ENCODE data around the gene PDCD10.

The PDCD10 gene

DNA sequence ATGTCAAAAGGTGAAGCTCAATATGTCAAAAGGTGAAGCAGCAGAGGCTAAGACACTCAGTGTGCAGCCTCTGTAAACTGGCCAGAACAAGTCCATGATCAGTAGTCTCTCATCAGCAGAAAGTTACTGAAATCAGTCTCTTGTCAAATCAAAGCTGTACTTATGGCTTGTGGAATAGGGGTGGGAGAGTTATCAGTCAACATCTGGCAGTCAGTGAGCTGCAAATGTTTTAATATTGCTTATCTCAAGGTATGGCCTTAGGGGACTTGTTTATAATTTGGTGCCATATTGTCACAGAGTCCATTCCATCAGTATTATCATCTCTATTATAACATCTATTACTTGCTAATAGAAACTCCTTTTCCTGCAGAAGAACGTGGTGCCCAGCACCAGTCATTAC, 66.0 kb downstream of the PDCD10 start:
- H3K4me1 ChIP-seq (ENCODE audit: control insufficient read depth, insufficient read depth, low read length), result no peaks in the 10 kb centered on the region
- no peaks in the 10 kb centered on the region for H3K9me3 ChIP-seq (ENCODE audit: control insufficient read depth, insufficient read depth, low read depth, low read length)
- H3K36me3 ChIP-seq (ENCODE audit: control insufficient read depth in 2 of 2, insufficient read depth in 1 of 2, low read length in 2 of 2), result peaks cover 0 to 7% of the 10 kb centered on the region in 2 experiments; a peak in 1 of 3 replicates
- H3K4me3 ChIP-seq (ENCODE audit: low read depth, low read length), result no peak overlapping the region
- TF ChIP-seq ZNF146 (tag by site-specific recombination; IDR thresholded peaks at IDR 0.05) (no peak), PRDM1 (tag by site-specific recombination; IDR thresholded peaks at IDR 0.05) (no peak), ZNF175 (tag by site-specific recombination; IDR thresholded peaks at IDR 0.05) (no peak), ZNF560 (tag by site-specific recombination; IDR thresholded peaks at IDR 0.05; ENCODE audit: borderline replicate concordance) (no peak), ZBTB17 (tag by site-specific recombination; IDR thresholded peaks at IDR 0.05) (no peak), ZNF571 (tag by site-specific recombination; IDR thresholded peaks at IDR 0.05) (no peak)
- ChIA-PET CTCF (interaction anchor here (0.8 to 1.7 kb wide), 2 partner anchors 15 to 16 kb away, joined by 4 read pairs; no protein-coding TSS in a partner anchor), POLR2A (no interaction called here)
- H3K27ac ChIP-seq (ENCODE audit: extremely low read depth, low read depth, low read length), result no peak overlapping the region

- POLR2A ChIA-PET, result no interaction called here
Measured at GRCh38 chr3:167666563-167666962, 68.1 kb downstream of the PDCD10 start.

GRCh38 chr3:167662919-167663400, 71.7 kb downstream of the PDCD10 start:
- H3K4me1 ChIP-seq (ENCODE audit: control insufficient read depth, insufficient read depth, low read length), result no peaks in the 10 kb centered on the region
- H3K9me3 ChIP-seq (ENCODE audit: control insufficient read depth, insufficient read depth, low read depth, low read length), result no peaks in the 10 kb centered on the region
- POLR2A ChIA-PET, result no interaction called here
- H3K27ac ChIP-seq (ENCODE audit: extremely low read depth, low read depth, low read length), result no peak overlapping the region
- no peaks in the 10 kb centered on the region for H3K36me3 ChIP-seq (ENCODE audit: control insufficient read depth in 2 of 2, insufficient read depth in 1 of 2, low read length in 2 of 2)
- TF ChIP-seq ZNF555 (tag by site-specific recombination; conservative IDR thresholded peaks at IDR 0.05) (no peak), KLF8 (tag by site-specific recombination; IDR thresholded peaks at IDR 0.05) (no peak), ZNF311 (tag by site-specific recombination; IDR thresholded peaks at IDR 0.05; ENCODE audit: borderline replicate concordance) (no peak), SCRT2 (tag by site-specific recombination; IDR thresholded peaks at IDR 0.05) (no peak), KLF9 (tag by site-specific recombination; IDR thresholded peaks at IDR 0.05; ENCODE audit: low read depth) (no peak), ZNF362 (tag by site-specific recombination; IDR thresholded peaks at IDR 0.05) (no peak), ZNF701 (tag by site-specific recombination; IDR thresholded peaks at IDR 0.05) (no peak), ZNF654 (tag by site-specific recombination; IDR thresholded peaks at IDR 0.05; ENCODE audit: low read depth) (no peak), ZNF473 (tag by site-specific recombination; IDR thresholded peaks at IDR 0.05) (no peak), ZBTB17 (tag by site-specific recombination; IDR thresholded peaks at IDR 0.05) (no peak), ZNF600 (tag by site-specific recombination; IDR thresholded peaks at IDR 0.05) (no peak), ZNF747 (tag by site-specific recombination; IDR thresholded peaks at IDR 0.05) (no peak), ZNF626 (tag by site-specific recombination; IDR thresholded peaks at IDR 0.05) (no peak), ZNF174 (tag by site-specific recombination; IDR thresholded peaks at IDR 0.05) (no peak), ZSCAN4 (tag by site-specific recombination; IDR thresholded peaks at IDR 0.05) (no peak), ZEB2 (tag by site-specific recombination; IDR thresholded peaks at IDR 0.05) (no peak), OVOL3 (tag by site-specific recombination; IDR thresholded peaks at IDR 0.05) (no peak), ZNF157 (tag by site-specific recombination; IDR thresholded peaks at IDR 0.05) (no peak), ZNF560 (tag by site-specific recombination; IDR thresholded peaks at IDR 0.05; ENCODE audit: borderline replicate concordance) (no peak)
- TF ChIP-seq, protein P1, sequence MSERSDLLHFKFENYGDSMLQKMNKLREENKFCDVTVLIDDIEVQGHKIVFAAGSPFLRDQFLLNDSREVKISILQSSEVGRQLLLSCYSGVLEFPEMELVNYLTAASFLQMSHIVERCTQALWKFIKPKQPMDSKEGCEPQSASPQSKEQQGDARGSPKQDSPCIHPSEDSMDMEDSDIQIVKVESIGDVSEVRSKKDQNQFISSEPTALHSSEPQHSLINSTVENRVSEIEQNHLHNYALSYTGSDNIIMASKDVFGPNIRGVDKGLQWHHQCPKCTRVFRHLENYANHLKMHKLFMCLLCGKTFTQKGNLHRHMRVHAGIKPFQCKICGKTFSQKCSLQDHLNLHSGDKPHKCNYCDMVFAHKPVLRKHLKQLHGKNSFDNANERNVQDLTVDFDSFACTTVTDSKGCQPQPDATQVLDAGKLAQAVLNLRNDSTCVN (tag by site-specific recombination; optimal IDR thresholded peaks at IDR 0.05), result no peak
- CTCF ChIA-PET, result no interaction called here
- no peak overlapping the region for H3K4me3 ChIP-seq (ENCODE audit: low read depth, low read length)

More at GRCh38 chr3:167666563-167666962, 68.1 kb downstream of the PDCD10 start:
- Histone ChIP-seq H3K27ac (ENCODE audit: extremely low read depth, low read depth, low read length) (no peak overlapping the region), H3K4me1 (ENCODE audit: control insufficient read depth, insufficient read depth, low read length) (no peaks in the 10 kb centered on the region), H3K9me3 (ENCODE audit: control insufficient read depth, insufficient read depth, low read depth, low read length) (no peaks in the 10 kb centered on the region), H3K4me3 (ENCODE audit: low read depth, low read length) (no peak overlapping the region), H3K36me3 (ENCODE audit: control insufficient read depth in 2 of 2, insufficient read depth in 1 of 2, low read length in 2 of 2) (no peaks in the 10 kb centered on the region)
- no peak for TF ChIP-seq TRIM28 (IDR thresholded peaks at IDR 0.05; ENCODE audit: borderline replicate concordance, low read length)
- no peak for TF ChIP-seq ZNF239 (tag by site-specific recombination; IDR thresholded peaks at IDR 0.05)
- no peak for TF ChIP-seq SP3 (tag by site-specific recombination; IDR thresholded peaks at IDR 0.05)
- no peak for TF ChIP-seq ZNF571 (tag by site-specific recombination; IDR thresholded peaks at IDR 0.05)
- CTCF ChIA-PET, result interaction anchor here (1.0 kb wide), 1 partner anchor 17 kb away, joined by 7 read pairs; no protein-coding TSS in a partner anchor
